AG04450 (cell line): ENCODE measurements around the gene AKR1D1. TPM values are rescaled to one million over a fixed set of nuclear protein-coding genes. Genes with fewer than 3 reads are reported as not detected.
"Not testable (repeated sequence)": the region's sequence is repeated elsewhere in the genome, so short reads cannot be mapped to it uniquely, and the experiment has no call there.

Source experiments
- CTCF ChIA-PET: fragments of 300-600, 350-600 bp; formaldehyde crosslinking; extraction: SDS; loops from one replicate; lab custom pipeline; 2022; ENCODE audit warnings: antibody characterized with exemption, inconsistent platforms; lab: Charles Lee
- POLR2A ChIA-PET: fragments of 350-600 bp; formaldehyde crosslinking; extraction: SDS; loops from one replicate; lab custom pipeline; 2021; ENCODE audit warnings: antibody characterized with exemption, inconsistent platforms; lab: Yijun Ruan, JAX
- DNase-seq: peaks from one replicate; pipeline ENCODE4 v3.0.0-alpha.2; 2011; ENCODE audit warnings: low read depth, low spot score
- H3K27ac ChIP-seq: one replicate; pipeline ENCODE4 v1.5.1; 2012; ENCODE audit warnings: low read depth, low read length, control low read depth
- H3K27me3 ChIP-seq: one replicate; pipeline ENCODE4 v1.6.0; 2012; ENCODE audit warnings: low read length; ENCODE audit not compliant: control insufficient read depth, insufficient read depth
- H3K4me3 ChIP-seq: 2 replicates; pipeline ENCODE4 v1.5.1; 2011; ENCODE audit warnings: mild to moderate bottlenecking, low read depth, low read length, control low read depth
- H3K9me3 ChIP-seq: 2 replicates; pipeline ENCODE4 v1.5.1; 2012; ENCODE audit warnings: low read length; ENCODE audit not compliant: control insufficient read depth, insufficient read depth
- CTCF ChIP-seq: IDR thresholded peaks from 2 replicates; pipeline ENCODE4 v1.5.1; 2011; ENCODE audit warnings: low read depth, low read length, control low read depth, inconsistent platforms
- polyA plus RNA-seq: library from polyadenylated mRNA; depleted of rRNA; stranded (reverse); fragments of >200 nt; gene quantifications from 2 replicates; pipeline ENCODE4 v1.2.3, GENCODE V29; 2011

The AKR1D1 gene
- polyA plus RNA-seq, 1 experiment = not detected

- Histone ChIP-seq H3K4me3 (no peak overlapping the region), H3K9me3 (peaks cover 9% of the 10 kb centered on the region; the same call in 1 of the 2 replicates), H3K27me3 (no peaks in the 10 kb centered on the region), H3K27ac (no peak overlapping the region)
- CTCF ChIA-PET = interaction anchor here (1.2 kb wide), 1 partner anchor 16 kb away, joined by 4 read pairs; no protein-coding TSS in a partner anchor
- no peak for DNase-seq
- TF ChIP-seq CTCF = no peak
- POLR2A ChIA-PET = no interaction called here
Observed at GRCh38 chr7:138144958-138145357, 68.7 kb downstream of the AKR1D1 start.

GRCh38 chr7:138146221-138146620, 70.0 kb downstream of the AKR1D1 start:
- H3K4me3 ChIP-seq, DNase-seq, POLR2A ChIA-PET, H3K9me3 ChIP-seq, H3K27ac ChIP-seq, CTCF ChIA-PET, H3K27me3 ChIP-seq: not testable (repeated sequence)

GRCh38 chr7:138146757-138147734, 70.8 kb downstream of the AKR1D1 start:
- H3K27ac ChIP-seq, H3K4me3 ChIP-seq, POLR2A ChIA-PET, H3K9me3 ChIP-seq, DNase-seq, H3K27me3 ChIP-seq, CTCF ChIA-PET: not testable (repeated sequence)

DNA sequence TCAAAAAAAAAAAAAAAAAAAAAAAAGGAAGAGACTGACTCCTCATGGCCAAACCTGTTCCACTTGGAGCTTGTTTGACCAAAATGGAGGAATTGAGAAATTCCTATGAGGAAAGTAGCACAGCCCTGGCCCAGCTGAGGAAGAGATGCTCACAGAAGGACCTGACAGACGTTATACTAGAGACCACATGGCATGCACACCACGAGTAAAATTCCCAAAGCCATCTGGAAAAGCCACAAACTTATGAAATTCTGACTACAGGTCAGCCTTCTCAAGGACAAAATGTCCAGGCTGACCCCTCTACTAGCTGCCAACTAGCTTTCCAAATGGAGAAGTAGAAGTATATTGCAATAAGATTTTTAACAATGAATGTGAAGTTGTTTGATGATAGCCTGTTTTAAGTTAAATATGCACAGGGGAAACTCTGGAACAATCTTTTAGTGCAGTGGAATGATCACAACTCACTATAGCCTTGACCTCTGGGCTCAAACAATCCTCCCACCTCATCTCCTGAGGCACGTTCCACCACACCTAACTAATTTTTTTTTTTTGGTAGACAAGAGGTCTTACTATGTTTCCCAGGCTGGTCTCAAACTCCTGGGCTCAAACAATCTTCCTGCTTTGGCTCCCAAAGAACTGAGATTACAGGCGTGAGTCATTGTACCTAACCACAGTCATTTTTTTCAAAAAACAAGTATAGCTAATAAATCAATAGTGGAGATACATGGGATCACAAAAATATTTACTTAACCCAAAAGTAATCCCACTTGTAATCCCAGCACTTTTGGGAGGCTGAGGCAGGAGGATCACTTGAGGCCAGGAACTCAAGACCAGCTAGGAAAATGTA, 75.7 kb downstream of the AKR1D1 start:
- DNase-seq = no peak
- CTCF ChIA-PET = no interaction called here
- TF ChIP-seq CTCF = no peak
- Histone ChIP-seq H3K4me3 (no peak overlapping the region), H3K27me3 (no peaks in the 10 kb centered on the region), H3K9me3 (peaks cover 5% of the 10 kb centered on the region; the same call in 1 of the 2 replicates), H3K27ac (no peak overlapping the region)
- POLR2A ChIA-PET = no interaction called here

- Histone ChIP-seq H3K4me3 (no peak overlapping the region), H3K9me3 (peaks cover 5% of the 10 kb centered on the region; the same call in 1 of the 2 replicates), H3K27me3 (no peaks in the 10 kb centered on the region), H3K27ac (no peak overlapping the region)
- no peak for DNase-seq
- POLR2A ChIA-PET = no interaction called here
- no peak for TF ChIP-seq CTCF
- CTCF ChIA-PET = no interaction called here
Observed at GRCh38 chr7:138154661-138155060, 78.4 kb downstream of the AKR1D1 start.
